DND-41 (cell line): ENCODE measurements around the gene SLC25A10.

Source experiments
- CTCF ChIP-seq: IDR thresholded peaks from 2 replicates; pipeline ENCODE4 v1.5.1; 2012; ENCODE audit warnings: borderline replicate concordance, low read length, moderate library complexity, mild to moderate bottlenecking; ENCODE audit not compliant: poor library complexity, severe bottlenecking; ENCODE audit errors: extremely low read depth
- EZH2 ChIP-seq: IDR thresholded peaks from 3 replicates; pipeline ENCODE4 v1.6.1; 2012; ENCODE audit warnings: borderline replicate concordance, low read depth, mild to moderate bottlenecking, moderate library complexity, low read length, inconsistent platforms; ENCODE audit not compliant: severe bottlenecking

GRCh38 chr17:81695211-81695610 is 16.9 kb upstream of the SLC25A10 start:
- no peak for TF ChIP-seq CTCF
- TF ChIP-seq EZH2, result no peak
